ENCODE data around the gene CARD11. TPM values are rescaled to one million over a fixed set of nuclear protein-coding genes. Genes with fewer than 3 reads are reported as not detected.
"Not testable (repeated sequence)": the region's sequence is repeated elsewhere in the genome, so short reads cannot be mapped to it uniquely, and the experiment has no call there.

Gene CARD11
- total RNA-seq, 1 donor from 2014 or later: 3.2 TPM

DNA sequence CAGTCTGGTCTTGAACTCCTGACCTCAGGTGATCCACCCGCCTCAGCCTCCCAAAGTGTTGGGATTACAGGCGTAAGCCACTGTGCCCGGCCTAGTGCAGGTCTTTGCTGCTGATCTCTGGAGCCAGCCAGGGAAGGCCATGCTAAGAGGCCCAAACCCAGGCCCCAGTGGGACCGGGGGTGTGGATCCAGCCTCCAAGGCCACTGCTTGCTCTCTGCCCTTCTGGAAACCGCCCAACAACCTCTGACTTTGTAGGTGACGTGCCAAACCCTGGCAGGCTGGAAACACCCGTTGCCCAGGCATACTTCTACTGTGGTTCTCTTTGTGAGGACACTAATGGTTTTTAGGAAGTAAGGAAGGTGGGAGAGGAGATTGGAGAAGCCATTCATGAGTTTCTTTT, 116.1 kb downstream of the CARD11 start:
- no peak for DNase-seq (ENCODE audit: low read depth in 2 of 2)

DNA sequence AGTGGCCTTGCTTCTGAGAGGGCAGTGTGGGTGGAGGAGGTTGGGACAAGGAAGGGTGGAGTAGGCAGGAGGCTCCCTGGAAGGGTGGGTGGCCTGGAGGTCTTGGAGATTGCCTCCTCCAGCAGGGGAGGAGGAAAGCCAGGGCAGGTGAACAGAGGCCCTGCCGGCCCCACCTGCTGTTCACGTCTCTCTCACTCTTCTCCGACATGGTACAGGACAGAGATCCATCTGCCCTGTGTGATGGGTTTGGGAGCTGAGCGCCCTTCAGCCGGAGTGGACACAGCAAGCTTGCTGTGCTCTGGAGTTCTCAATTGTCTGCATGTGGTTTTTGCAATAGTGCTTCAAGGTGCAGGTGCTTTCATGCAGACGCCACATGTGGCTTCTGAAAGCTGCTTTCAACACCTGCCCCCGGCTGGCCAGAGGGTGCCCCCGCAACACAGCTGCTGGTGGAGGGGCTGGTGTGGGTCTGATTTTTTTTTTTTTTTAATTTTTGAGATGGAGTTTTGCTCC, 116.7 kb downstream of the CARD11 start:
- no peak for DNase-seq (ENCODE audit: low read depth in 2 of 2)

DNA sequence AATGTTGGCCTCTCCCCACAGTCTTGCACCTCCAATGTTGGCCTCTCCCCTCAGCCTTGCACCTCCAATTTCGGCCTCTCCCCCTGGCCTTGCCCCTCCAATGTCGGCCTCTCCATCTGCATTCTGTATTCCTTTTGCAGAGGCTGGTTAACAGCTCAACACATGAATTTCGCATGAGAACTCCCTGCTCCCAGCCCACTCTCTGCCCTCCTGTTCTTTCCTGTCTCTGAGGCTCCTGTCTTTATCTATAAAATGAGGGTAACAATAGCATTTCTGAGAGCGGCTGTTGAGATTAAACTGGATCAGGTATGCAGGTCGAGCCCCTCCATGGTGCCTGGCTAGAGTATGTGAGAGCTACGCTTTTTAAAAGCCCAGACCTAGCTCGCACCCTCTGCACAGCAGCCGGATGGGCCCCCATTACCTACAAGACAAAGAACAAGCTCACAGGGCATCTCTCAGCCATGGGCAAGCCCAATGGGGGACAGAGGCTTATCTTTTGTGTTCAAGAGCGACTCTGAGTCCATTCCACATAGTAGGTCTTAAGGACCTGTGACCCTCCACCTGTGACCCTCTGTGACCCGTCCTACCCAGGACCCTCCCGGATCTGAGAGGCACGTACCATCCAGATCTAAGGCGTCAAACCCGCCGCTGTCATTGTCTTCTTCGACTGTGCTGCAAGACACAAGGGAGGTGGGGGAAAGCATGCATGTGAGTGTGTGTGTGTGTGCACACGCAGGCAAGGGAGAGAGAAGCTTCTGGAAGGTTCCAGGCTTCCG, 117.4 kb downstream of the CARD11 start:
- DNase-seq (ENCODE audit: low read depth in 2 of 2): no peak

DNA sequence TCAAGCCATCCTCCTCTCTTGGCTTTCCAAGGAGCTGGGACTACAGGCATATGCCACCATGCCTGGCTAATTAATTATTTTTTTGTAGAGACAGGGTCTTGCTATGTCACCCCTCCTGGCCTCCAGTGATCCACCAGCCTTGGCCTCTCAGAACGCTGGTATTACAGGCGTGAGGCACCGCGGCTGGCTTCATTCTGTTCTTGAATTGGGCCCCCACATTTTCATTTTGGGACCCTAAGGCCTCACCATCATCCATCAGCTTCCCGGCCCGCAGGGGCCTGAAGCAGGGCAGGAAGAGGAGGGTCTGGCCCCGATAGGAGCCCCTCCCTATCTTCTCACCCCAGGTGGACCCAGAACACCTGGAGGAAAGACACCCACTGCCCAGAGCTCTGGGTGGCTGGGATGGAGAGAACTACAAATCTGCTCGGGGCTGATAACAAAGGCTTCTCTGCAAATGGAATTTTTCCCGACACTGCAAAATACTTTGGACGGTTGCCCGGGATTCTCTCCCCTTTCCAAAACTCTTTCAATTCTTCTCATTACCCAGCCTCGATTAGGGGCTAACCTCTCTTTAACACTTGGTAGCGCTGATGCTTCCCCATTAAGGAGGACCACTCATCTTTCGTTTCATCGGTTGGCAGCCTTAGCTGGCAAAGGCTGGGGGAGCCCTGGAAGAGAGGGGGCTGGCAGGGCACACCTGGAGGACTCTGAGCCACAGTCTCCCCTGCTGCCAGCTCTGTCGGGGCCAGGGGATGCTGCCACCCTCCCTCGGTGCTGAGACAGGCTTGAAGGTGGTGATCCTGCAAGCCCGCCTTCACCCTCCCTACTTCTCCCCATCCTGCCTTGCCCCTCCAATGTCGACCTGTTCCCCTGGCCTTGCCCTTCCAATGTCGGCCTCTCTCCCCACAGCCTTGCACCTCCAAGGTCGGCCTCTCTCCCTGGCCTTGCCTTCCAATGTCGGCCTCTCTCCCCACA, 118.5 kb downstream of the CARD11 start:
- no peak for DNase-seq (ENCODE audit: low read depth in 2 of 2)

DNA sequence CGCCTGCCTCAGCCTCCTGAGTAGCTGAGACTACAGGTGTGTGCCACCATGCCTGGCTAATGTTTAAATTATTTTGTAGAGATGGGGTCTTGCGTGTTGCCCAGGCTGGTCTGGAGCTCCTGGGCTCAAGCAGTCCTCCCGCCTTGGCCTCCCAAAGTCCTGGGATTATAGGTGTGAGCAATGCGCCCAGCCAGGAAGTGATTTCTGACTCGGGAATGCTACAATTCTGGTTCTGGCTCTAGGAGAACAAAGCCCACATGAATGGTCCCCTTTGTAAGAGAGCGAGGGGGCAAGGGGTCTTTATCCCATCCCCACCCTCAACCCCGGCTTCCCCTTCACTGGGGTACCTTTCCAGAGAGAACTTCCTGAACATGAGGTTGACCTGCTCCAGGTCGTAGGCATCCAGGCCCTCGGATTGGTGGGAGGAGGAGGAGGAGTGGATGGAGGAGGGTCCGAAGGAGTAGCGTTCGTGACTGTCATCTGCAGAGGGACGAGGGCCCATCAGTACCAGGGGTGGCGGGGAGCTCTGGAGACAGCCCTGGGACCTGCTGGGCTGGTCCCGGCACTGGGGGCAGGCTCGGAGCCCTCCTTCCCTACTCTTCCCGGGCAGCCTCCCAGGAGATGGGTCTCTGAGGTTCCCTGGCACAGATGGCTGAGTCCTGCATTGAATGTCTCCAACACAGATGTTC, 119.6 kb downstream of the CARD11 start:
- DNase-seq (ENCODE audit: low read depth in 2 of 2): no peak

DNA sequence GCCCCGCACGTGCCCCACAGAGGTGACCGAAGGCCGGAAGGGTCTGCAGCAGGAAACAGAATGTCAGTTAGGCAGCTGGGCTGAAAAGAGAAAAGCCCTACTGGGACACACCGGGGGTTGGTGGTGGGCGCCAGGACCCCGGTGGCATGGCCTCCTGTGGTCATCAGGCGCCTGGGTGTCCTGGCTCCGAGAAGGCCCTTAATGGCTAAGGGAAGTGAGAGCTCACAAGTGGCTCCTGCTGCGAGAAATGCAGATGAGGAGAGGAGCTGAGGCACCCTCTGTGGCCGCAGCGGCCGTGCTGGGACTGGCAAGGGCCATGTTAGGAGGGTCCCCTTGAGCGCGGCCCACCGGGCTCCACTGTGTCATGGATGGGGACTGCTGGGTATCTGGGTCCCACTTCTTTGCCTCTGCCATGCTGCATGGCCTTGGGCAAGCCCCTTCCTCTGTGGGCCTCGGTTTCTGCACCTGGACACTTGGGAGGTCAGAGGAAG, 120.3 kb downstream of the CARD11 start:
- DNase-seq (ENCODE audit: low read depth in 2 of 2): no peak

DNA sequence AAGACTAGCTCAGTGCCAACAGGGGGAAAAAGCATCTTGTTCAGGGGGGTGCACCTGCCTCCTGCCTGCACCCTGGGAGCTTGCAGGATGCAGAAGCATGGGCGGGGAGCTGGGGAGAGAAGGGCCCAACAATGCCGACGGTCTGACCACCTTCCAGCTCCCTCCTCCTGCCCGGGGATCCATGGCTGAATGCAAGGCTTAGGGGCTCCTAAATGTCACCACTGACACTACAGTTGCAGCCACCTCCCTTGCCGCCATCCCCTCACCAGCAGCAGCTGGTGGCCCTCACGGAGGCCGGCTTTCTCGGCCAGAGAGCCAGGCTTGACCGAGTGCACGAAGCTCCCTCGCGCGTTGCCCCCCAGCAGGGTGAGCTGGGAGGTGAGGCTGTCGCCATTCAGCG, 120.8 kb downstream of the CARD11 start:
- DNase-seq (ENCODE audit: low read depth in 2 of 2): no peak

DNA sequence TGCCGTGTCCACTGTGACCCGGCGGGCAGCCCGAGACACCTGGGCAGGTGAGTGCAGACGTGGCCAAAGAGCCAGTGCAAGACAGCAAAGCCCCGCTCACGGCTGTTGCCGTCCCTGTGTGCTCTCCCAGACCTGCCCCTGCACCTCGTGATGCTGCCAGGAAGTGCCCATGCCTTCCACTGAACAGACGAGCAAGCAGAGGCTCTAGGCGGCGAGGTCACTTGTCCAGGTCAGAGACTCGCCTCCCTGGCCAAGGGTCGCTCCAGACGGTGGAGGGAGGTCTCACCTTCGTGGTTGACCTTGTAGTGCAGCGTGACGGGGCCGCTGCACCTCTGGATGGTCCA, 121.3 kb downstream of the CARD11 start:
- DNase-seq (ENCODE audit: low read depth in 2 of 2): no peak

DNA sequence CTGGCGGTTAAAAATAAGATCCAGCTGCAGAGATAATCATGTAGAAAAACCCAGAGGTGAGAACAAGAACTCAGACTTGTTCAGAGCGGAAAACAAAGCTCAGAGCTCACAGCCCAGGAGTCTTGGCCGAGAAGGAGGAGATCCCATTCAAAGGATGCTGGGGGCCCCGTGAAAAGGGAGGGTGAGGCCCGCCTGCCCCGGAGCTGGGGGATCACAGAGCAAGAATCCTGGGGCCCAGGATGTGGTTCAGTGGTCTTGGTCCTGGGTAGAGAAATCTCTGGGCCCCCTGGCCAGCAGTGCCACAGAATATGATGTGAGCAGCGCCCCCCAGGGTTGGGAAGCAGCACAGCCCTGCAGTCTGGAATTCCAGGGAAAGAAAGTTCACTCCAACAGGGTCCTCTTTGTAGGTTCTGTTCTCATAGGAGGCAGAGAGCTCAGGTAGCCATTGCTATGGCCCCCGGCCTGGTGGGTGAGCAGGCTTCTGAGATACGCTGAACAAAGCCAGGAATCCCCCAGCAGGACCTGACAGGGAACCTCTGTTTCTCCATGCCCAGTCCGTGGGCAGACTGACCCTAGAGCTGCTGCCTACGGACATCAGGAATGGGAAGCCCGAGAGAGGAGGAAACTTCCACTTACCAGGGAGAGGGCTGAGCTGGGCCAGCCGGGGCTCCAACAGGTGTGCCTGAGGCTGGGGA, 121.9 kb downstream of the CARD11 start:
- DNase-seq (ENCODE audit: low read depth in 2 of 2): no peak

DNA sequence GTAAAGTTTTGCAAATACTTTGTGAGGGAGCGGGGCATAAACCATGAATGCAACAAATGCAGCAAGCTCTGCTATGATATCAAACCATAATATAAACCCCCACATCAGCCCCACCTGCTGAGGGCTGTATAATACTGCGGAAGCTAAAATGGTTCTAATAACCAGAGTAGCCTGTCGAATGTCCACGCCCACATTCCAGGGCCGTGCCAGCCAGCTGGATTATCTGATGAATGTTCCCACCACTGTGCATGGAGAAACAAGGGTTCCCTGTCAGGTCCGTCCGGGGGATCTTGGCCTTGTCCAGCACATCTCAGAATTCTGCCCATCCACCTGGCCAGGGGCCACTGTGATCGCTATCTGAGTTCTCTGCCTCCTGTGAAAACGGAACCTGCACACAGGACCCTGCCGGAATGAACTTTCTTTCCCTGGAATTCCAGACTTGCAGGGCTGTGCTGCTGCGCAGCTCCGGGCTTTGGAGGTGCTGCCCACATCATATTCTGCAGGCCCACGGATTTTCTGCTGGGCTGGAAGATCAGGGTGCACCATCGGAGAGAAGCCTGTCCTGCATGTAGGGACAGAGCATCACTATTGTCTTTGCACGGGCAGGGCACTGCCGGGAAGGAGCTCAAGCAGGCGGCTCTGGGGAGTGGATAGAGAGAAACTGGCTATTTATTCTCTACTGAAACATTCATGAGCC, 122.6 kb downstream of the CARD11 start:
- DNase-seq (ENCODE audit: low read depth in 2 of 2): no peak

DNA sequence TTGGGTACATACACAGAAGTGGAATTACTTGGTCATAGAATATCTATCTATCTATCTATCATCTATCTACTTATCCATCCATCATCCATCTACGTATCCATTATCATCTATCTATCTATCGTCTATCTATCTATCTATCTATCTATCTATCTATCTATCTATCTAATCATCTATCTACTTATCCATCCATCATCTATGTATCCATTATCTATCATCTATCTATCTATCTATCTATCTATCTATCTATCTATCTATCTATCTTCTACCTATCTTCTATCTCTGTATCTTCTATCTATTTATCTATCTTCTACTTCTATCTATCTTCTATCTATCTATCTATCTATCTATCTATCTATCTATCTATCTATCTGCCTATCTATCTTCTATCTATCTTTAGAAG, 123.2 kb downstream of the CARD11 start:
- not testable (repeated sequence) for DNase-seq (ENCODE audit: low read depth in 2 of 2)

DNA sequence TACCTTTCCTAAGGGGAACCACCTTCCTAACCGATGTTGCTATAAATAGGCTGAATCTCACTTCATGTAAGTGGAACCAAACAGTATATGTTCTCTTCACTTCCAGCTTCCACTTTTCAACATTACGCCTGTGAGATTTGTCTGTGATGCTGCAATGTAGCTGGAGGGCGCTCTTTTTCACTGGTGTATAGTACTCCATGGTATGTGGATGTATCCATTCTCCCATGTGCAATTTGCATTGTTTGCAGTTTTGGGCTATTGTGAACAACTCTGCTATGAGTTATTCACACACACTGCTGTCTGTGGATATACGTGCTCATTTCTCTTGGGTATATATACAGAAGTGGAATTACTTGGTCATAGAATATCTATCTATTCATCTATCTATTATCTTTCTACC, 123.6 kb downstream of the CARD11 start:
- DNase-seq (ENCODE audit: low read depth in 2 of 2): no peak

DNA sequence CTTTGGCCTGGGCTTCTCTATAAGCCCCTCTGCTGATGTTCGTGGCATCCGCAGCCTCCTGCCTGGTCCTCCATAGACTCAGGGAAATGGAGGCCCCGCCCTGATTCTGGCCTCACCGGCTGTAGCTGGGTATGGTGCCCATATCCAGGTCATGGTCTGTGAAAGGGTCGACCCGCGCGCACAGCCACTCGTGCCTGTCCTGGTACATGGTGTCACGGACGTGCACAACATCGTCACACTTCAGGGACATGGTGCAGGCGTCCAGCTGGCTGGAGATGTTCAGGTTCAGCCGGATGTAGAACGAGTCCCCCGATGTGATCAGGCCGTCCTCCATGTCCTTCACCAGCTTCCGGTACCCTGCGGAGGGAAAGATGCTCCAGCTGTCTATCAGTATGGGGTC, 124.4 kb downstream of the CARD11 start:
- no peak for DNase-seq (ENCODE audit: low read depth in 2 of 2)

DNA sequence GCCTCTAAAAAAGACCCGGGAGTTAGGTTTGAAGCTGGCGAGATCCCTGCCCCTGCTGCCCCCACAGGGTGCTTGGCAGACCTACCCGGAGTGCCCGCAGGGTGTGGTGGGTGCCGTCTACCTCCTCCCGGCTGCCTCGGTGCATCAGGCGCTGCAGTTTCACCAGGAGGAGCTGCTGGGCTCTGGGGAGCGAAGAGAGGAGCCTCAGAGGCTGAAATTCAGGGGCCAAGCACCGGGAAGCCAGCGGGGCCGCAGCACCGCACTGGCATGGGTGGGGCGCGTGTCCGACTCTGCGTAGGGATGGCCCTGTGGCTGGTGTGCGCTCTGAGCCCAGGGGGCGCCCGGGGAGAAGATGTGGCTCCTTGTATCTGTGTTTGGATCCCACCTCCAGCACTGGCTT, 125.3 kb downstream of the CARD11 start:
- DNase-seq (ENCODE audit: low read depth in 2 of 2): no peak

DNA sequence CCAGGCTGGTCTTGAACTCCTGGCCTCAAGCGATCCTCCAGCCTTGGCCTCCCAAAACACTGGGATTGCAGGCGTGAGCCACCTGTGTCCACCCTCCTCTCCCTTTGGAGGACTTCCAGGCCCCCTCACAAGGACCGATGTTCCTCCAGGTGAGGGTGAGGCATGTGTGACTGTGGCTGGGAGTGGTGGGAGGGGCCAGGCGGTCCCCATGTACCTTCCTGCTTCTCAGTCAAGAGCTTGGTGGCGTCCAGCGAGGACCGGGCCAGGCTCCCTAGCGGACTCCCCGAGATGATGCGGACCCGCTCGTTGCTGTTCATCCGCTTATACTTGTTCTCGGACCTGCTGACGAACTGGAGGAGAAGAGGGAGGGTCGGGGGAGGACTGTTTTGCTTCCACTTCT, 128.6 kb downstream of the CARD11 start:
- no peak for DNase-seq (ENCODE audit: low read depth in 2 of 2)

DNA sequence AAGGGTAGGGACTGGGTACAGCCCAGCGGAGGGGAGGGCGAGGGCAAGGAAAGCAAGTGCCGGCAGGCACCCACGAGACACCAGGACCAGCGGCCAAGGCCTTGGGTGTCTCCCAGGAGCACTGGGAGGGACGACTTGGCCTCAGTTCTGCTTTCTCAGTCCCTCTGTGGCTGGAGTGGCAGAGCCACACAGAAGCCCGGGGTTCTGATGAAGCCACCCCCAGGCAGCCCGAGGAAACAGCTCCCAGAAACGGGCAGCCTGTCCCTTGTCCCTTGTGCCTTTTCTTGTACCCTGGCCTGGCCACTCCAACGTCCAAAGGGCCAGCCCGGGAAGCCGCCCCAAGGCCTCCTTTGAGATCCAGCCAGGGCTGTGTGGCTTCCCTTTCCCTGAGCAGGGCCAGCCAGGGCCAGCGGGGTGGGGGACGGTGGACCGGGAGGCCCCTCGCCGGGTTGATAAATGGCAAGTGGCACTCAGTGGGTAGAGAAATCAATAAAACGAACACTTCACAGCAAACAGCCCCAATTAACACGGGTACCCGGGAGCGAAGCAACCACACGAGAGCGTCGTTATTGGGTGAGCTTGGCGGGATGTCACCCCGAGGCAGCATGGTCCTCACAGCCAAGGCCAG, 129.8 kb downstream of the CARD11 start:
- DNase-seq (ENCODE audit: low read depth in 2 of 2): no peak

DNA sequence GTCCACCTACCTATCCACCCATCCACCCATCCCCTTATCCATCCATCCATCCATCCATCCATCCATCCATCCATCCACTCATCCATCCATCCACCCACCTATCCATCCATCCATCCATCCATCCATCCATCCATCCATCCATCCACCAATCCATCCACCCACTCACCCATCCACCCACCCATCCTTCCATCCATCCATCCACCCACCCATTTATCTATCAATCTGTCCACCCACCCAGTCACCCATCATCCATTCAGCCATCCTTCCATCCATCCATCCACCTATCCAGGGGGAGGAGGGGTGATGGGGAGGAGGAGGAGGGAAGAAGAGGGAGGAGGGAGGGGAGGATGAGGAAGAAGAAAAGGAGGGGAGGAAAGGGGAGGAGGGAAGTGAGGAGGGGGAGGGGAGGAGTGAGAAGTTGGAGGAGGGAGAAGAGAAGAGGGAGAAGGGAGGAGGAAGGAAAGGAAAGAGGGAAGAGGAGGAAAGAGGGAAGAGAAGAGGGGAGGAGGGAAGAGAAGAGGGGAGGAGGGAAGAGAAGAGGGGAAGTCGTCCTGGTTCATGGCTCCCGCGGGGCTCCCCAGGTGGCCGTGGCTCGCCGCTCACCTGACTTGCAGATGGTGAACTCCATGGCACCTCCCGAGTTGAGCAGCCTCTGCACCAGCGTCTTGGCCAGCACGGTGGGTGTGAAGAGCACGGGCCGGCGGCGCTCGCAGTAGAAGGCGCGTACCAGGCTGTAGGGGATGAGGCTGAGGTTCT, 130.8 kb downstream of the CARD11 start:
- no peak for DNase-seq (ENCODE audit: low read depth in 2 of 2)

DNA sequence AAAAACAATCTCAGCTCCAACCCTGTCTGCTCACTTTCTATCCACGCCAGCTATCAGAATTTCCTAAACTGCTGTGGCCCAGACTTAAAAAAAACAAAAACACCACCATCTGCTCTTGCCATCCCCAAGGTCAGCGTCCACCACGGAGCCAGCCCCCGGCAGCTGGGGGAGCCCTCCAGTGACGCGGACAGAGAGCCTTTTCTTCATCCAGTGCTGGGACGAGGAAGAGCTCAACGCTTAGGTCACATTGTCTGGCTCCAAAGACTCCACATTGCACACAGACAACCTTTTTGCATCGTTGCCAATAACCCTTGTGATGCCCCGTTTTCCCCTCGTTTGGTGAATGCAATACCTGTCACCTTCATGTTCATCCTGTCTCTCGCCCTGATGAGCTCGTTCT, 132.2 kb downstream of the CARD11 start:
- no peak for DNase-seq (ENCODE audit: low read depth in 2 of 2)

DNA sequence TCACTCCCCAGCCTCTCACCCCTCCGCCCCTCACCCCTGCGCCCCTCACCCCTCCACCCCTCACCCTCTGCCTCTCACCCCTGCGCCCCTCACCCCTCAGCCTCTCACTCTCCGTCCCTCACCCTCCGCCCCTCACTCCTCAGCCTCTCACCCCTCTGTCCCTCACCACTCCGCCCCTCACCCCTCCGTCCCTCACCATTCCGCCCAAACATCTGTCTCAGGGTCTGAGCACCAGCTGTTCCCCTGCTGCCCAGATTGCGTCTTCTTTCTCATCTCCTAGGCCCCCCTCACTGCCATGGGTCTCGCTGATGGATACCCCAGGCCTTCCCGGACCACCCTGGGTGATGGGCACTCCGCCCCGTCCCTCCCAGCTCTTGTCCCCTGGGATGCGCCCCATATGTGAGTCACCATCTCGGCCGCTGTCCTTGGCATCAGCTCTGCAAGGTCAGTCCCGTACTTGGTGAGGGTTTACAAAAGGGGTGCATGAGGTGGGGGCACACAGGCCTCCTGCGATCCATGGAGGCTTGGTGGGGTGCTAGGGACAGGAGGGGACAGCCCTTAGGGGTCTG, 134.1 kb downstream of the CARD11 start:
- DNase-seq (ENCODE audit: low read depth in 2 of 2): no peak

Measured in dermis microvascular lymphatic vessel endothelial cell (primary cell).